Ishikawa (cell line): ENCODE measurements around the gene F2.

Experiments used
- CEBPB ChIP-seq: IDR thresholded peaks from 2 replicates; pipeline ENCODE4 v1.6.1; 2012
- CREB1 ChIP-seq: IDR thresholded peaks from 2 replicates; pipeline ENCODE4 v1.6.1; 2012; ENCODE audit warnings: low read depth
- EGR1 ChIP-seq: IDR thresholded peaks from 2 replicates; pipeline ENCODE4 v1.6.1; 2012
- EP300 ChIP-seq: IDR thresholded peaks from 2 replicates; pipeline ENCODE4 v1.6.1; 2012; ENCODE audit warnings: borderline replicate concordance
- FOXM1 ChIP-seq: IDR thresholded peaks from 2 replicates; pipeline ENCODE4 v1.6.1; 2012; ENCODE audit warnings: low read depth, borderline replicate concordance
- NFIC ChIP-seq: IDR thresholded peaks from 2 replicates; pipeline ENCODE4 v1.6.1; 2012
- RAD21 ChIP-seq: IDR thresholded peaks from 2 replicates; pipeline ENCODE4 v1.6.1; 2012; ENCODE audit warnings: low read depth
- TAF1 ChIP-seq: IDR thresholded peaks from 2 replicates; pipeline ENCODE4 v1.6.1; 2012; ENCODE audit warnings: low read depth, mild to moderate bottlenecking
- TCF12 ChIP-seq: IDR thresholded peaks from 2 replicates; pipeline ENCODE4 v1.6.1; 2012; ENCODE audit warnings: low read depth
- TEAD4 ChIP-seq: IDR thresholded peaks from 2 replicates; pipeline ENCODE4 v1.6.1; 2012
- YY1 ChIP-seq: IDR thresholded peaks from 2 replicates; pipeline ENCODE4 v1.6.1; 2012; ENCODE audit warnings: low read depth
- ZBTB7A ChIP-seq: IDR thresholded peaks from 2 replicates; pipeline ENCODE4 v1.6.1; 2012; ENCODE audit warnings: low read depth
- TF ChIP-seq, protein P1 (sequence below): IDR thresholded peaks from 2 replicates; pipeline ENCODE4 v1.6.1; 2012
- TF ChIP-seq, protein P2 (sequence below): IDR thresholded peaks from 2 replicates; pipeline ENCODE4 v1.6.1; 2012; ENCODE audit warnings: low read depth, mild to moderate bottlenecking
- TF ChIP-seq, protein P3 (sequence below): IDR thresholded peaks from 2 replicates; pipeline ENCODE4 v1.6.1; 2012

The F2 gene

DNA sequence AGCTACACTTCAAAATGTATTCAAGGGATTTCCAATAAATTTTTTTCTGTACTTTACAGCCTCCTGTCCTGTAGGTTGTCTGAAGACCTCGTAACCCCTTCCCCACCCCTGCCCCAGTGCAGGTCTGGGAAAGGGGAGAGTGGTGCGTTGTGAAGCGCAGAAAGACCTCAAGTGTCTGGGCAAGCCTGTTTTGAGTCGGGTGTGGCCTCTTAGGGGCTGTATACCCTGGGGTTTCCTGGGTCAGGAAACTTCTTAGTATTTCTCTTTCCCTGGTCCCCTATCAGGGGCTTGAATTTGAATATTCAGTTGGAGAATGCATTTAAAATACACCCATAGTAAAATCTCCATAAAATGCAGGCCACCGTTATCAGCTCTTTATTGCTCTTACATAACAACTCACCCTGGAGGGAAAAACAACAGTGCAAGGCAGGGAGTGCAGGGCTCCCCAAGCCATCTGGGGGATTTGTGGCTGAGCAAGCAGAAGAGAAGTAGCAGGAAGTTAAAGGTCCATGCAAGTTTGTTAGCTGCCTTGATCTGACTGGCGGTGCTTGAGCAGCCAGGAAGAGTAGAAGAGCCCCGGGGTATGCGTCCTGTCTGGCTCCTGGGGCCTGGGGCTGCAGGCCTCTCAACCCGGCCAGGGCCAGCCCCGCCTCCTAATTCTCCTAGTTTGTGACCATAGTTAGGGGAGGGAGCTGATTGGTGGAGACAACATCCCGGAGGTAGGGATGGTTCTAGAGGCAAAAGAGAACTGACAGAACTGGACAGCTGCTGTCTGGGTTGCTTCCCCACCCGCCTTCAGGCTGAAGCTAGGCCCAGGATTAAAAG, 44.3 kb upstream of the F2 start:
- TF ChIP-seq TAF1 (no peak), NFIC (no peak), EGR1 (no peak)

DNA sequence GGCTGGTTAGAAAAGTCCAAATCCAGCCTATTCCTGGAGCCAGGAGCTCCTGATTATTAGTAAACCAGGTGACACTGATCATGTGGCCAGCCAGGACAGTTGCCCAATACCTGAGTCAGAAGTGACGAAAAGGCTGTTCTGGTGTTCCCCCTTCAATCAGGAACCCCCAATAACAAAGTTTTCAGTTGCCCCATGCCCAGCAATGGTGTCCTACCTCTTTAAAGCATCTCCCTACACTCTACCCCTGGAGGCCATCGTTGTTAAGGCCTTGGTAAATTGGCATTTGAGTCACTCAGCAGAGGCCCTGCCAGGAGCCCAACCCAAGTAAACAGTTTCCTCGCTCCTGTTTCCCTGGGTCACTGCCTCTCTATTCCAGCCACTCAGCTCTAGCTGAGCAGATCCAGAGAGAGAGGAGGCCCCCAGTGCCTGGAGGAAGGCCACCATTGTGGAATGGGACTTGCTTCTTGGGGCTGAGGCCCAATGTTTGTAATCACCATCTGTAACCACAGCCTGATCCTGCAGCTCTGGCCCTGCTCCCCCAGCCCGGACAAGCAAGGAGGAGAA, 43.6 kb upstream of the F2 start:
- TF ChIP-seq CEBPB (no peak), CREB1 (no peak), RAD21 (no peak), EGR1 (no peak), TAF1 (no peak), EP300 (no peak), TCF12 (no peak)
- TF ChIP-seq, protein P1, sequence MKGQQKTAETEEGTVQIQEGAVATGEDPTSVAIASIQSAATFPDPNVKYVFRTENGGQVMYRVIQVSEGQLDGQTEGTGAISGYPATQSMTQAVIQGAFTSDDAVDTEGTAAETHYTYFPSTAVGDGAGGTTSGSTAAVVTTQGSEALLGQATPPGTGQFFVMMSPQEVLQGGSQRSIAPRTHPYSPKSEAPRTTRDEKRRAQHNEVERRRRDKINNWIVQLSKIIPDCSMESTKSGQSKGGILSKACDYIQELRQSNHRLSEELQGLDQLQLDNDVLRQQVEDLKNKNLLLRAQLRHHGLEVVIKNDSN: no peak
- TF ChIP-seq, protein P2, sequence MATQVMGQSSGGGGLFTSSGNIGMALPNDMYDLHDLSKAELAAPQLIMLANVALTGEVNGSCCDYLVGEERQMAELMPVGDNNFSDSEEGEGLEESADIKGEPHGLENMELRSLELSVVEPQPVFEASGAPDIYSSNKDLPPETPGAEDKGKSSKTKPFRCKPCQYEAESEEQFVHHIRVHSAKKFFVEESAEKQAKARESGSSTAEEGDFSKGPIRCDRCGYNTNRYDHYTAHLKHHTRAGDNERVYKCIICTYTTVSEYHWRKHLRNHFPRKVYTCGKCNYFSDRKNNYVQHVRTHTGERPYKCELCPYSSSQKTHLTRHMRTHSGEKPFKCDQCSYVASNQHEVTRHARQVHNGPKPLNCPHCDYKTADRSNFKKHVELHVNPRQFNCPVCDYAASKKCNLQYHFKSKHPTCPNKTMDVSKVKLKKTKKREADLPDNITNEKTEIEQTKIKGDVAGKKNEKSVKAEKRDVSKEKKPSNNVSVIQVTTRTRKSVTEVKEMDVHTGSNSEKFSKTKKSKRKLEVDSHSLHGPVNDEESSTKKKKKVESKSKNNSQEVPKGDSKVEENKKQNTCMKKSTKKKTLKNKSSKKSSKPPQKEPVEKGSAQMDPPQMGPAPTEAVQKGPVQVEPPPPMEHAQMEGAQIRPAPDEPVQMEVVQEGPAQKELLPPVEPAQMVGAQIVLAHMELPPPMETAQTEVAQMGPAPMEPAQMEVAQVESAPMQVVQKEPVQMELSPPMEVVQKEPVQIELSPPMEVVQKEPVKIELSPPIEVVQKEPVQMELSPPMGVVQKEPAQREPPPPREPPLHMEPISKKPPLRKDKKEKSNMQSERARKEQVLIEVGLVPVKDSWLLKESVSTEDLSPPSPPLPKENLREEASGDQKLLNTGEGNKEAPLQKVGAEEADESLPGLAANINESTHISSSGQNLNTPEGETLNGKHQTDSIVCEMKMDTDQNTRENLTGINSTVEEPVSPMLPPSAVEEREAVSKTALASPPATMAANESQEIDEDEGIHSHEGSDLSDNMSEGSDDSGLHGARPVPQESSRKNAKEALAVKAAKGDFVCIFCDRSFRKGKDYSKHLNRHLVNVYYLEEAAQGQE: no peak

DNA sequence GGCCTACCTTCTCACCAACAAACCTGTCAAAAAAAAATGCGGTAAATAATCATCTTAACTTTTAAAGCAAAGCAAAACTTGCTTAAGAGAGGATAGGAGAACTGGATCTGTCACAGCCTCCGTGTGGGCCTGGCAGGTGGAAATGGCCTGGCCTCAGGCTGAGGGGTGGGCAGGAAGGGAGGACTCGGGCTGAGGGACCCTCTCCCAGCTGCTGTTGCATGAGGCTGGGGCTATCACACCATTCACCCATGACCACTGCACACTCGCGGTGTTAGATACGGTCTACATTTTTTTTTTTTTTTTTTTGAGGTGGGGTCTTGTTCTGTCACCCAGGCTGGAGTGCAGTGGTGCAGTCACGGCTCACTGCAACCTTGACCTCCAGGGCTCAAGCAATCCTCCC, 43.1 kb upstream of the F2 start:
- TF ChIP-seq FOXM1 (no peak), CREB1 (no peak), NFIC (no peak), EP300 (no peak), TCF12 (no peak), RAD21 (no peak), YY1 (no peak), CEBPB (no peak), TAF1 (no peak), EGR1 (no peak)
- TF ChIP-seq, protein P3, sequence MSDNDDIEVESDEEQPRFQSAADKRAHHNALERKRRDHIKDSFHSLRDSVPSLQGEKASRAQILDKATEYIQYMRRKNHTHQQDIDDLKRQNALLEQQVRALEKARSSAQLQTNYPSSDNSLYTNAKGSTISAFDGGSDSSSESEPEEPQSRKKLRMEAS: no peak
- TF ChIP-seq, protein P1: no peak

DNA sequence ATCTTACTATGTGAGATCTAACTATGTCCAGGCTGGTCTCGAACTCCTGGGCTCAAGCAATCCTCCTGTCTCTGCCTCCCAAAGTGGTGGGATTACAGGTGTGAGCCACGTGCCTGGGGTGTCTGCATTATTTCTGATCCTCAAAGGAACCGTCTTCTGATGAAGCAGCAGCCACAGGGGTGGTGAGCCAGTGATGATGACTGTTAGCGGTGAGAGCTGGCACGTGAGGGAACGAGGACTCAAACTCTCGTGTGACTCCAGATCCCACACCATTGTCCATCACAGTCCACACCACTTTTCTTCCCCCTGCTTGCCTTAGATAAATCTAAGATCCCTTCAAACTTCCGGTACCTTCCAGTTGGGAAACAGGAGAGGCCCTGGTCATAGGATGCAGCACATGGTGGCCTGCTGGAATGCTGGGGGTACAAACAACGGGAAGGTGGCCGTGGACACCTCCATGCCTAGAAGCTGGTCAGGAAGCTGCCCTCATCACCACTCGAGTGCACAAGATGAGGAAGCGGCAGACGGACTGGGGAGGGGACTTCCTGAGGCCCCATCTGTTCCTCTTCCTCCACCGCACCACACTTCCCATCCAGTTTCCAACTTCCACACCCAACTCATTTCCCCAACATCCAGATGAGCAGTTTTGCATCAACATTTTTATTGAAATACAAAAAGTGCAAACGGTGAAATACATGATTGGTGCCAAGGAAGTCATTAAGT, 42.4 kb upstream of the F2 start:
- TF ChIP-seq, protein P2: no peak
- no peak for TF ChIP-seq FOXM1
- TF ChIP-seq RAD21: no peak
- TF ChIP-seq, protein P1: no peak
- TF ChIP-seq, protein P3: no peak
- TF ChIP-seq EP300: no peak
- TF ChIP-seq NFIC: no peak
- TF ChIP-seq TCF12: no peak
- no peak for TF ChIP-seq CREB1
- no peak for TF ChIP-seq YY1
- no peak for TF ChIP-seq EGR1
- TF ChIP-seq TAF1: no peak
- no peak for TF ChIP-seq ZBTB7A
- no peak for TF ChIP-seq TEAD4
- no peak for TF ChIP-seq CEBPB

DNA sequence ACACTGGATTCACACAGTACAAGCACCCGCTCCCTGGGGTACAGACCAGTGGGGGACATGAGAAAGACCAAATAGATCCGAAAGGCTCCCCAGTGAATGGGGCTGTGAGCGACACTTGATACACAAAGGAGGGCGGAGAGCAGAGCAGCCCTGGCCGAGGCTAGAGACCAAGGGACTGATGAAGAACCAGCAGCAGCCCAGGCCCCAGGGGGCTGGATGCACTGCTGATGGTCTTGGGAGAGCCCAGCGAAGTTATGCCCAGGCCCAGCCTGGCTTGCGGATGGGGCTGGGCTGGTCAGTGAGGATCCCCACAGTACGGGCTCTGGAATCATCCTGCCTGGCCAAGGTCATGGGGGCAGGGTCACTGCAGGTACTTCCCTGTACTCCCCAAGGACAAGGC, 41.8 kb upstream of the F2 start:
- TF ChIP-seq RAD21 (no peak), EGR1 (no peak), YY1 (no peak), TAF1 (no peak), TEAD4 (no peak), CREB1 (no peak), NFIC (no peak), TCF12 (no peak), EP300 (no peak), FOXM1 (no peak), ZBTB7A (no peak), CEBPB (no peak)
- TF ChIP-seq, protein P1: no peak
- TF ChIP-seq, protein P3: no peak
- TF ChIP-seq, protein P2: no peak
